HG02852 (cell line): ENCODE data around the gene CASP6.

Source experiments
- ATAC-seq: cut with Tn5 transposase; IDR thresholded peaks from one replicate; pipeline ENCODE4 v1.9.1; 2021; ENCODE audit warnings: mild to moderate bottlenecking, moderate library complexity; ENCODE audit not compliant: unreplicated experiment

The CASP6 gene

DNA sequence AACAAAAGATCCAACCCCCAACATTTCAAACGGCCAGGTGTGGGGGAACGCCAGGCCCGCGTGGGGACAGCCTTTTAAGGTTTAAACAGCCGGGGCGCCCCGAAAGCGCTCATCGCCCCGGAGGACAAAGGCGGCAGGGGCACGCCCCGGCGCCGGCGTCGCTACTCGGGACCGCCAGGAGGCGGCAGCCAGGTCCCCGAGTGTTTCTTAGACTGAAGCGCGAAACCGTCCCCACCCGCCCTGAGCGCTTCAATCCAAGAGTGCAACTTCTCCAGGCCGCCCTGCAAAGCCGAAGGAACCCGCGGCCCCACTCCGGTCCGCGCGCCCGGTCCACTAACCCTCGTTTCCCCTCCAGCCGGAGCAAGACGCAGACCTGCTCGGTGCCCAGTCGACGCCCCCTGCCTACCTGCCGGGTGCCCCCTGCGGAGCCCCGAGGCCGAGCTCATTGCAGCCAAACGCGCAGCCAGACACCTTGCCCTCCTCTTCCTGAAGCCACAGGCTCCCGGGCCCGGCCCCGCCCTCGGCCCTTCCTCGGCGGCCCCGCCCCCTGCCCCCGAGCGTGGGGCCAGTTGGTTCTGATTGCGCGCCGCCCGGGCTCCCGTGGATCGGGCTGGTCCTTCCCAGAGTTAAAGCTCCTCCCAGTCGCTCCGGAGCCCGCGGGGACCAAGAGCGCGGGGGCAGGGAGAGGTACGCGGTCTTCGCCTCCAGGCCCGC lies at the start of gene CASP6:
TSS of gene CASP6 (minus strand) at position 496 of the 714 bp plus-strand sequence. CDS start at position 446, 50 bp downstream.
- peak; percentile 75 for ATAC-seq

DNA sequence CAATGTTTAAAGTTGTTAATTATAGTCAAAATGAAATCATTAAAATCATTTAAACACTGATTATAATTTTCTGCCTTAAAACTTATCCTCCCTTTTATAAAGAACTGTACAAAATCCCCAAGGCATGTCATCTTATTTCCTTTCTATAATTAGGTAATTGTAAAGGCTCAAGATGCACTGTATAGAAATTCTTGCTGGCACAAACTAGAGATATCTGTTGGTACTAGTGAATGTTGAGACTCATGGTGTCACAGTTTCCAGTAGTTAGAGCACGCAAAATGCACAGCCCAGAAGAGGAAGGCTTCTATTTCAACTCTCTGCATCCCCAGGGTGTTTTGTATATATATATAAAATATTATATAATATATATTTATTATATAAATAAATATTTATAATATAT lies 49.3 kb upstream of the CASP6 start:
- ATAC-seq, result no peak

DNA sequence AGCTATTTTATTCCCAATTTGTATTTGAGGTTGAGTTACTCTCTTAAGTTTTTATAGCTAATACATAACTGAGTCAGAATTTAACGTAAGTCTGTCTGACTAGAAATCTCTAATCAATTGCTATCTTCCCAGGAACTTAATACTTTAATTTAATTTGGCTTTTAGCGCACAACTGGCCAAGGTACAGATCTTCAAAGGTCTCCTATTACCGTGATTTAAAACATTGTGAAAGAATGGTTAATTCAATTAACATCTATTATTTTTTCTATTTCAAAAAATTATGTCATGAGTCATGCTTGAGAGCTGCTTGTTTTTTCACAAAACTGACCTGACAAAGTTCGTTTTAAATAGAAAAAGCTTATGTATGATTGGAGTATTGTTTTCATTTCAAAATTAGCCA lies 48.6 kb upstream of the CASP6 start:
- no peak for ATAC-seq

DNA sequence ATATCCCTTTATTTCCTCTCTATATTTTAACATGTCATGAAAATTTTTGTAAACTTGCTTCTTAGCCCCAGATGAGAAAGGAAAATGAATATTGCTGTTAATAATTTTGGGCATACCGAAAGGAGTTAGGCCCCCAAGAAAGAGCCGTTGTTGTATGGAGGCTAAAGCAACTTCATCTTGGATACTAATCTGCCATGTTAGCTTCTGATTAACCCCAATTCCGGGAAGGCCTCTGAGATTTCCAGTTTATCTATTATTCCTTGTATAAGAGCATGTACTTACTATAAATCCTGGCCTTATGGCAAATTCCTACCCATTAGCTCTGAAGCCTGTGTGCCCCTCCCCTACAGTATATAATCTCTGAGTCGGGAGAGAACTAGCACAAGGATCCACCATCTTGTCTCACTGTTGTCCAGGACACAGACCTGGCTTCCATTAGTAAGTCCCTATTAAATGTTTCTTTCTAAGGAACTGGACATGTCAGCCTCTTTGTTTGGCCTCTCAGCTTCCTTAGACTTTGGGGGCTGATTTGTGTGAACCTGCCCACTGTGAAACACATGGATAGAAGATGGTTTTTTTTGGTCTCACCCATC lies 47.5 kb upstream of the CASP6 start:
- no peak for ATAC-seq

DNA sequence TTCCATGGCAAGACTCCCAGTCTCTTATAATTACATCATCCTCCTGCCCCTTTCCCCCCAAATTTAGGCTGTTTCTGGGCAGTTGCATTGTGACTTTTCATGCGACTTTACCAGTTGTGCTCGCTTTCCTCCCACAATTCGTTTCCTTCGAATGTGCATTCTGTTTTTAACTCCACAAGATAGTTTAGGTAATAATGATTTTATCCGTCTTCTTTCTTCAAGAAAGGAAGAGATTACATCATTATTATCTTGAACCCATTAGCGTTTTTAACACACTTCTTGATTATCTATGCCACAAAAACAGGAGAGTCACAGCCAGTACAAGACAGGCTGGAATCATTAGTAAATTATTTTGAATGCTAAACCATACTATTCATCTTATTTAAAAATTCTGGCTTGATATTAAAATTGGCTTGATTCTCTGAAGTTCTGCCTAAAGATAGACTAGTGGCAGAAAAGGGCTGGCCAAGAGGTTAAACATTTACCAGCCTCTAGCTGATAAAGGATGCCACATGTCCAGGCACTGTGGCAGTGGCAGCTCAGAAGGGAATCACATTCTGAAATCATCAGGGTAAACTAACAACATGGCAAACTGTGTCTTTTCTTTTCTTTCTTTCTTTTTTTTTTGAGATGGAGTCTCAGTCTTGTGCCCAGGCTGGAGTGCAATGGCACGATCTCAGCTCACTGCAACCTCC lies 46.3 kb upstream of the CASP6 start:
- no peak for ATAC-seq

DNA sequence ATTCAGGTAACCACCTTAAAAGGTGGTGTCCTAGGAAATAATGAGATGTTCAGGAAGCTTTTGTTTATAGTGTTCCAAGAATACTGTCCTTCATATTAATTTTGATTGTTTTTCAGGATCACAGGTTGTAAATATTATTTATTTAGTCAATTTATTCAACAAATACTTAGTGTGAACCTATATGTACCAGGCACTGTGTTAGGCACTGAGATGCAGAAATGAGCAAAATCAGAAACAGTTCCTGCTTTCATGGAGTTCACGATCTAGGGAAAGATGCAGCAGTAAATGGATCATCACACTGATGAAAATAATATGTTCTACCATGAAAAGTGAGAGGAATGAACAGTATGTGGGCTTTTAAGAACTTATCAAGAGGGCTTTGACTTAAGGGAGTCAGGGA lies 44.9 kb upstream of the CASP6 start:
- ATAC-seq, result no peak

DNA sequence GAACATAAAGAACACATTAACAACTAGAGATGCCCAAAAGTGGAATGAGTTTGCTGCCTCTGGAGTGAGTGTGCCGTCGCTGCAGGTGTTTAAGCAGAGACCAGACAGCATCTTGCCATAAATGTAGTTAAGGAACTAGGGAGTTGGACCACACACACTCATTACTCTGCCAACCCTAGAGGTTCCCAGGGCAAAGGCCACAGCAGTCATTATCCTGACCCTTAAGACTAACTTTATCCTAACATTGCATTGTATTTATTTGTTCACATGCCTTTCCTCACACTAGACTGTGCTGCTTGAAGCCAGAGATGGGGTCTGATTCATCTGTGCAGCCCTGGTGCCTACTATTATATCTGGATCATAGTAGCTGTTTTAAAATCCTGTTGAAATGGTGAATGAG lies 43.5 kb upstream of the CASP6 start:
- ATAC-seq, result no peak

DNA sequence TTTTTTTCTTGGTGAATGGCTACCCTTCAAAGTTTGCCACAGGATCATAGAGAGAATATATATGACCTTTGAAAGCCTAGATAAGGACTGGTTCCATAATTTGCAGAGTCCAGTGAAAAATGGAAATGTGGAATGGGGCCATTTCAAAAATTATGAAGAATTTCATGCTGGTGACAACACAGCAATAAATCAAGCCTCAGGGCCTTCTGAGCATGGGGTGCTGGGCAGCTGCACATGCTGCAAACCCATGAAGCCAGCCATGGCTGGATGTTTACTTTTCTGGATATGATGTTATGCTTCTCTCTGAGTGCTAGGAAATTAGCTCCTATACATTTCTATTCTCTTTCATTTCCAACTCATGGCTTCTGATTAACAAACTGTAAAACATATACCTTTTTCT lies 42.6 kb upstream of the CASP6 start:
- ATAC-seq, result no peak

DNA sequence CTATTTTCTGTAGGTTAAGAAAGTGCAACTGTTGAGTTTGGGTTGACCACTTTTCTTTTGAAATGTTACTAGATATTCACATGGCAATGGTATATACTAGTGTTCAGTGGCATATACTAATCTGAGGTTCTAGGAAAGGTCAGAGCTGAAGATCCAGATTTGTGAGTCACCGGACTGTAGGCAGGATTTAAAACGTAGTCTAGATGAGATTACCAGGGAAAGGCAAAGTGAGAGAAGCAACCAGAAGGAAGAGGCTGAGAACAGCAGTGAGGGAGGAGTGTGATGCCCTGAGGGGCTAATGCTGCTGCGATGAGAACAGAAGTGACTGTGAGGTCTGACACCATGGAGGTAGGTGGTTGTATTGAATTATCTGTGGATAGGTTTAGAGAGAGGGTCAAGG lies 36.3 kb upstream of the CASP6 start:
- no peak for ATAC-seq

DNA sequence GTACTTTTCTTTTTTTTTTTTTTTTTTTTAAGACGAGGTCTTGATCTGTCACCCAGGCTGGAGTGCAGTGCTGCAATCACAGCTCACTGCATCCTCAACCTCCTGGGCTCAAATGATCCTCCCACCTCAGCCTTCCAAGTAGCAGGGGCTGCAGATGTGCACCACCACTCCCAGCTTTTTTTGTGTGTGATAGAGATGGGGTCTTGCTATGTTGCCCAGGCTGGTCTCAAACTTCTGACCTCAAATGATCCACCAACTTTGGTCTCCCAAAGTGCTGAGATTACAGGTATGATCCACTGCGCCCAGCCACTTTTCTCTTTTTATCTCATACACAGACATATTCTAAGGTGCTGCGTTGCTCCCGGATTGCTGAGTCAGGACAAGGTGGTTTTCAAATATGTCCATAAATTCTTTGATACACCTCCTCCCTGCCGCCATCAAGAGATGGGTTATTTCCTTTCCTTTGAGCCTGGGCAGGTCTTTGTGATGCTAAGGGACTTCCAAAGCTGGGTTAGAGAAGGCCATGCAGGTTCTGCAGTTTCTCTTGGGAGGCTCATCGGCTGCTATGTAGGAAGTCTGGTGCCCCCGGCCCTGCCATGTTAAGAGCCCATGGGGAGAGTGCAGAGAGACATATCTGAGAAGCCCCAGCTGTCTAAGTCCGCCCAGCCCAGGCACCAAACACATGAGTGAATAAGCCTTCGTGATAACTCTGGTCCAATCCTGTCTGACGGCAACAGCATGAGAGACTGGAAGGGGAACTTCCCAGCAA lies 35.0 kb upstream of the CASP6 start:
- ATAC-seq, result no peak

DNA sequence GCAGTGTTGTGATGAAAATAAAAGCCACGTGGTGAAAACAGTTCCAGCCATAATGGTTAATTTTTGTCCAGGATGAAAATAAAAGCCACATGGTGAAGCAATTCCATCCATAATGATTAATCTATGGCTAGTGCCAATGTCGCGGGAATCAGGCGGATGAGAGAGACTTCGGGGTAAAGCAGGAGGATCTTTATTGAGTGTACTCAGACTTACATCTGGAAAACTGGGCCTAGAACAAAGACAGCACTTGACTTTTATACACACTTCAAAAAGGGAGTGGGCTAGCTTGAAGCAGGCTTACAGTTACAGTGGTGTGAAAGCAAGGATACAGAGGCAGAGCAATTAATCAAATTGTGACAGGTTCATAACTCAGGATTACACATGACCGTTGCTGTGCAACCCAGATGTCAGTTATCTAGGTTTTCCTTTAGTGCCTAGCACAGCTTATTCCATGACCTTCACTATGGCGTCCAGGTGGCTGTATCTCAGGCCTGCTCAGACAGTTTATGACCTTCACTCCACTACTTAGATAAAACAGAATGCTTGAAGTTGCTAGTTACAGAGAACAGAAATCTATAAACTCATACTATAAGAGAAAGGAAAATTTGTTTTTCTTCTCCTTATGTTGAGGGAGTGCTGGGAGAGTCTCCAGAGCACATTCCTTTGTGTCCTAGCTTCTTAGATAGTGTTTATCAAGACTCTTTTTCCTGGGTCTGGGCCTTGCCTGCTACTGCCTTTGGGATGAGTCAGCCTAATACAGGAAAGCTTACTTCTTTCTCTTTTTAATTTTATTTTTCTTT lies 32.5 kb upstream of the CASP6 start:
- no peak for ATAC-seq

DNA sequence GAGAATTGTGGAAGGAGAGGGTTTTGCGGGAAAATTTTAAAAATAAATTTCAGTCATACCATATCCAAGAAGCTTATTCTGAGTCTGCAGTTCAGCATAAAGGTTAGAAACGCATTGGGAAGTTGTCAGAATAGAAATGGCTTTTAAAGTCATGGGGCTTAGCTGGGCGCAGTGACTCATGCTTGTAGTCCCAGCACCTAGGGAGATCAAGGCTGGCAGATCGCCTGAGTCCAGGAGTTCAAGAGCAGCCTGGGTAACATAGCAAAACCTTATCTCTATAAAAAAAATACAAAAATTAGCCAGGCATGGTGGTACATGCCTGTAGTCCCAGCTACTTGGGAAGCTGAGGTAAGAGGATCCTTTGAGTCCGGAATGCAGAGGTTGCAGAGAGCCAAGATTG lies 30.5 kb upstream of the CASP6 start:
- ATAC-seq, result no peak

DNA sequence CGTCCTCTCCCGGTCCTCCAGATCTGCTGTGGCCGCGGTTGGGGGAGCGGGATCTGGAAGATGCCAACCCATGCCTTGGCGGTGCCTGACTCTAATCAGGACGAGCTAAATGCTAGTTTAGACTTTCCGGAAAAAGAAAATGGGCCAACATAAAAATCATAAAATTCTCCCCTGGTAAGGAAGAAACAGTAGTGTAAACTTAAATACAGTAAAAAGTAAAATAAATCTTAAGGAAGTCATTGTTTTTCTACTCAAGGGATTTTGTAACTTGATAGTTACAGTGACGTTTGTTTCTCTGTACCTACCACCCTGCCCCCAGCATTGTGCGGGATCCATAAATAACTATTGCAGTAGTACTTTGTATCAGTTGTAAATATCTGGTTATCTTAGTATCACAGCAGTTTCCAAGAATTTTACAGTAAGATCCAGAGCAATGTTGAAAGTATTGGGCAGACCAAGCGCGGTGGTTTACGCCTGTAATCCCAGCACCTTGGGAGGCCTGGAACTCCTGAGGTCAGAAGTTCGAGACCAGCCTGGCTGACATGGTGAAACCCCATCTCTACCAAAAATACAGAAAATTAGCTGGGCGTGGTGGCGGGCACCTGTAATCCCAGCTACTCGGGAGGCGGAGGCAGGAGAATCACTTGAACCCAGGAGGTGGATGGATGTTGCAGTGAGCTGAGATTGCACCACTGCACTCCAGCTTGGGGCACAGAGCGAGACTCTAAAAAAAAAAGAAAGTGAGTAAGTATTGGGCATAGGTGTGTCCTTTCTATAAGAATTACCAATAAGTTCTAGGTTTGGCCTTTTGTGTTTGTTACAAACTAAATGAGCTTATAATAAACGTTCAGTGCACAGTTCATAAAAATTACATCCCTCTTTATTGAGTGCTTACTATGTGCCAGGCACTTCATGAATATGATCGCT lies 27.6 kb upstream of the CASP6 start:
- no peak for ATAC-seq

DNA sequence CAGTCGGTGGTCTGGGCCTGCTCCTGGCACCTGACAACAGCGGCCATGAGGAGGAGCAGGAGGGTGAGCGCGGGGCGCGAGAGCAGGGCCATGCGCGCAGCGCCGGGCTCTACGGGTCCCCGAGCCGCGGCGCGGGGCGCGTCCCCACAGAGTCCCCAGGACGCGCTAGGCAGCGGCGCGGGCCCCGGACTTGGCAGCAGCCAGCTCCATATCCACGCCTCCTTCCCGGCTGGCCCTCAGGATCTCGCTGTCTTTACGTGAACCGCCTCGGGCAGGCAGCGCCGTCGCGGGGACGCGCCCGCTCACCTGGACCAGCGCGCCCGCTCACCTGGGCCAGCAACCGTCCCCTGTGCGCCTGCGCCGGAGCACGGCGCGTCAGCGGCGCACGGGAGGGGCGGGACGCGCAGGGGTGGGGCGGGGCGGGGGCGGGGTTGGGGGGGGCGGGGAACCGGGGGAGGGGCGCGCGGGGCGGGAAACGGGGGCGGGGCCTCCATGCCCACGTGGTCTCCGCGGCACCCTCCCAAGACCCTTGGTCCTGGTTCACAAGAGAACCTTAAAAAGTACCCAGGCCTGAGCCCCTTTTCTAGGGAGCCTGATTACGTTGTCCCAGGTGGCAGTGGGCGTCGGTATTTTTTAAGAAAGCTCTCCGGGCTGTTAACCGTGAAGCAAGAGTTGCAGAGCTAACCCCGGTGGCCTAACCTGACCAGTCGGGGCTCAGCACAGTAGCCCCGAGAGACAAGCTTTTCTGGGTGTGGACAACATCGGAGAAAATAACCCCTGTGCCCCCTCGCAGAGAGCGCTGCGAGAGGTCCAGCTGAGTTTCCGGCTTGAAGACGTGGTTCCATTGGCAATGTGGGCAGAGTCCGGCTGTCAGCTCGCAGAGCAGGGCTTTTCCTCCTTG lies 26.7 kb upstream of the CASP6 start, which contains the start of gene PLA2G12A:
TSS of gene PLA2G12A (minus strand) at position 353 of the 901 bp plus-strand sequence. CDS start at position 92, 261 bp downstream.
- peak; percentile 78 for ATAC-seq

DNA sequence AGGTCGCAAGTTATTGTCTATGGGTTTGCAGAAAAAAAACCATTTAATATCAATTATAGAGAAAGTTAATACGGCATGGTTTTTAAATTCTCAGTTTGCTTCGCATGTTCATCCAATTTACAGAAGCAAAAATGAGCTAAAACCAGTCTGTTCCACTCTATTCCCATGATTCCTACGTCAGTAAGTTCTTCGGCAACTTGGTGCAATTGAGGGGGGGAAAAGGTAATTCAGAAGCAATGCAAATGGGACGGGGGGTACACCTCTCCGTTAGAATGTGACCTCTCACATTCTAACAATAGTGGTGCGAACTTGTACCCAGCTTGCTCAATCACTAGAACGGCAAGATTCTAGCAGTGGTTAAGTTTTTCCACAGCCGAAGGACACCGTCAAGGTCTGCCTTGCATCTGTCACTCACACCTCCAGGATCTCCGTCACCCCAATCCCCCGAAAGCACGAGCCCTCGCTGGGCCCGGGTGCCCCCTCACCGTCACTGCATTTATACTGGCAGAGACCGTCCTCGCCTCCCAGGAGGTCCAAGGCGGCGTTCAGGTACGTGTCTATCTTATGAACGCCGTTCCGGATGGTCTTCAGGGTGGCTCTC lies 26.0 kb upstream of the CASP6 start:
- ATAC-seq, result no peak

DNA sequence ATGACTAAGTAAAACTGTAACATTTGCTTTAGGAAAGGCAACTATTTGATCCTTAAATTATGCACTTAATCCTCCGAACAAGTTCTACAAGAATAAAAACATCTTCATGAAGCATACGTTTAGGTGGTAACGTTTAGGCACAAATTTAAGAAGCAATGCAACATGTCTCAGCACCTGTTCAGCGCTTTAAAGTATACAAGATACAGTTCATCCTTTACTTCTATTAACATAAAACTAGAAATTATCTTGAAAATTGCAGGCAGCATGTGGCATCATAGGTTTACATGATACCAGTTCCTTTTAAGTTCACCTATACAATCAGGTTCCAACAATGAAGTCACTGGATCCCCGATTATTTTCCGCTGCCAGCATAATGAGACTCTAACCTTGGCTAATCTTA lies 25.1 kb upstream of the CASP6 start:
- ATAC-seq, result no peak

DNA sequence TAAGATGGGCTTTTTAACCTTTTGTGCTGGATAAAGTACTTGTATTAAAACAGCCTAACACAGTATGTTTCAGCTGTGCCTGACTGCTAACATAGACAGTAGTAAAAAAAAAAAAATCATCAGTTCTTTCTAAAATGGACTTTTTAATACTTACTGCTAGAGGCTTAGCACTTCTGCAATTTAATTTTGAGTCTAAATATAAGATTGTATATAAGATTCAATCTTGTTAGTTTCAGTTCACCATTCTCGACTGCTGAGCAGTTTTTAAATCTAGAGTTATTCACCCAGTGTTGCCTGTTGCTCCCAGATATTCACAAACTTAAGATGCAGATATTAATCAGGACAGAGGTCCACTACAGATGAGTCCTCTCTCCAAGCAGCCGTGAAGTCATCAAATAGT lies 19.9 kb upstream of the CASP6 start:
- no peak for ATAC-seq

DNA sequence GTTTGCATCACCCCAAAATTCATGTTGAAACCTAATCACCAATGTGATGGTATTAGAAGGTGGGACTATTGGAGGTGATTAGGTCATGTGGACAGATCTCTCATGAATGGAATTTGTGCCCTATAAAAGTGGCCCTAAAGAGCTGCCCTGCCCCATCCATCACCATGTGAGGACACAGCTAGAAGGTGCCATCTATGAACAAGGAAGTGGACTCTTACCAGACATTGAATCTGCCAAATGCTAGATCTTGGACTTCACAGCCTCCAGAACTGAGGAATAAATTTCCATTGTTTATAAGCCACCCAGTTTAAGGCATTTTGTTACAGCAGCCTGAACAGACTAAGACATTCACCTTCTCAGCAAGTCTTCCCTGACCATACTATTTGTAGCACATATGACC lies 19.1 kb upstream of the CASP6 start:
- ATAC-seq, result no peak
